PFSK-1 (cell line): ENCODE results near the gene SLC22A6.

Experiments
- POLR2AphosphoS5 ChIP-seq: IDR thresholded peaks from 2 replicates; pipeline ENCODE4 v1.6.1; 2012; ENCODE audit warnings: low read depth, mild to moderate bottlenecking, control low read depth, low read length, moderate library complexity
- TAF1 ChIP-seq: IDR thresholded peaks from 2 replicates; pipeline ENCODE4 v1.6.1; 2012; ENCODE audit warnings: low read length, control low read depth, borderline replicate concordance; ENCODE audit not compliant: insufficient read depth
- TF ChIP-seq, protein P1 (sequence below), 2 experiments: IDR thresholded peaks; 2 replicates each; pipeline versions ENCODE4 v1.6.1 to v1.8.0; 2011 to 2012; ENCODE audit warnings: low read depth in 2 of 2, low read length in 2 of 2, control low read depth in 1 of 2, inconsistent platforms in 1 of 2, mild to moderate bottlenecking in 1 of 2, moderate library complexity in 1 of 2; ENCODE audit not compliant: insufficient read depth in 1 of 2

DNA sequence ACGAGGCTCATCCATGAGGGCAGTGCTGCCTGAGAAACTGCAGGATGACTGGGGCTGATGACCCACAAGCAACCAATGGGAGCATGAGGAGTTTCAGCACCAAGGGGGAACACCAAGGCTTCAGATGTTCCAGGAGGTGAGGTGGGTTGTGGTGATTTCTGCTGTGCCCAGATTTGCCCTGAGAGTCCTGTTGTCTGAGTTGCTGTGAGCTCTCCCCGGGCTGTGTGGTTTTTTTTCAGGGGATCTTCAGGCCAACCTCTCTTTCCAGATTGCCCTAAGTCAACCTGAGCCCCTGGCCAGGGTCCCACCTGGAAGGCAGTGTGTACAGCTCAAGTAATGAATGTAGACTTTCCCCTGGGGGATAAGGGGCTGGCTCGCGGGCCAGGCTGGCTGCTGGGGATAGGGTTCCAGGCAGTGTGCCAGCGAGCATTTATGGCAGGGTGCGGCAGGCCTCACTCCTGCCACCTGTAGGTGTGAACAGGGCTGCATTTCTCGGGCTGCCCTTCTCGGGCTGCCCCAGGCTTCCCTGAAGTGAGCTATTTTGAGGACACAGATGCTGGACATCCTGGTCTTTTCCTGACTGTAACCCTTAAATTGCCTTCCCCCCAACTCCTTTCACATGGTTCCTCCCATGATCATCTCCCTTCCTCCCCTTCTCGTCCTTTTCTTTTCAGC, 9.8 kb downstream of the SLC22A6 start:
- TF ChIP-seq POLR2AphosphoS5, result no peak
- no peak for TF ChIP-seq TAF1
- TF ChIP-seq, protein P1, sequence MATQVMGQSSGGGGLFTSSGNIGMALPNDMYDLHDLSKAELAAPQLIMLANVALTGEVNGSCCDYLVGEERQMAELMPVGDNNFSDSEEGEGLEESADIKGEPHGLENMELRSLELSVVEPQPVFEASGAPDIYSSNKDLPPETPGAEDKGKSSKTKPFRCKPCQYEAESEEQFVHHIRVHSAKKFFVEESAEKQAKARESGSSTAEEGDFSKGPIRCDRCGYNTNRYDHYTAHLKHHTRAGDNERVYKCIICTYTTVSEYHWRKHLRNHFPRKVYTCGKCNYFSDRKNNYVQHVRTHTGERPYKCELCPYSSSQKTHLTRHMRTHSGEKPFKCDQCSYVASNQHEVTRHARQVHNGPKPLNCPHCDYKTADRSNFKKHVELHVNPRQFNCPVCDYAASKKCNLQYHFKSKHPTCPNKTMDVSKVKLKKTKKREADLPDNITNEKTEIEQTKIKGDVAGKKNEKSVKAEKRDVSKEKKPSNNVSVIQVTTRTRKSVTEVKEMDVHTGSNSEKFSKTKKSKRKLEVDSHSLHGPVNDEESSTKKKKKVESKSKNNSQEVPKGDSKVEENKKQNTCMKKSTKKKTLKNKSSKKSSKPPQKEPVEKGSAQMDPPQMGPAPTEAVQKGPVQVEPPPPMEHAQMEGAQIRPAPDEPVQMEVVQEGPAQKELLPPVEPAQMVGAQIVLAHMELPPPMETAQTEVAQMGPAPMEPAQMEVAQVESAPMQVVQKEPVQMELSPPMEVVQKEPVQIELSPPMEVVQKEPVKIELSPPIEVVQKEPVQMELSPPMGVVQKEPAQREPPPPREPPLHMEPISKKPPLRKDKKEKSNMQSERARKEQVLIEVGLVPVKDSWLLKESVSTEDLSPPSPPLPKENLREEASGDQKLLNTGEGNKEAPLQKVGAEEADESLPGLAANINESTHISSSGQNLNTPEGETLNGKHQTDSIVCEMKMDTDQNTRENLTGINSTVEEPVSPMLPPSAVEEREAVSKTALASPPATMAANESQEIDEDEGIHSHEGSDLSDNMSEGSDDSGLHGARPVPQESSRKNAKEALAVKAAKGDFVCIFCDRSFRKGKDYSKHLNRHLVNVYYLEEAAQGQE (IDR thresholded peaks at IDR 0.05; ENCODE audit: insufficient read depth in 1 of 2, low read depth in 2 of 2, low read length in 2 of 2), result no peak
